ENCODE data around the gene LIMA1. TPM values are rescaled to one million over a fixed set of nuclear protein-coding genes. Genes with fewer than 3 reads are reported as not detected.
"Not testable (repeated sequence)": the region's sequence is repeated elsewhere in the genome, so short reads cannot be mapped to it uniquely, and the experiment has no call there.

The LIMA1 gene
- polyA plus RNA-seq, 1 donor: 93.6 TPM

DNA sequence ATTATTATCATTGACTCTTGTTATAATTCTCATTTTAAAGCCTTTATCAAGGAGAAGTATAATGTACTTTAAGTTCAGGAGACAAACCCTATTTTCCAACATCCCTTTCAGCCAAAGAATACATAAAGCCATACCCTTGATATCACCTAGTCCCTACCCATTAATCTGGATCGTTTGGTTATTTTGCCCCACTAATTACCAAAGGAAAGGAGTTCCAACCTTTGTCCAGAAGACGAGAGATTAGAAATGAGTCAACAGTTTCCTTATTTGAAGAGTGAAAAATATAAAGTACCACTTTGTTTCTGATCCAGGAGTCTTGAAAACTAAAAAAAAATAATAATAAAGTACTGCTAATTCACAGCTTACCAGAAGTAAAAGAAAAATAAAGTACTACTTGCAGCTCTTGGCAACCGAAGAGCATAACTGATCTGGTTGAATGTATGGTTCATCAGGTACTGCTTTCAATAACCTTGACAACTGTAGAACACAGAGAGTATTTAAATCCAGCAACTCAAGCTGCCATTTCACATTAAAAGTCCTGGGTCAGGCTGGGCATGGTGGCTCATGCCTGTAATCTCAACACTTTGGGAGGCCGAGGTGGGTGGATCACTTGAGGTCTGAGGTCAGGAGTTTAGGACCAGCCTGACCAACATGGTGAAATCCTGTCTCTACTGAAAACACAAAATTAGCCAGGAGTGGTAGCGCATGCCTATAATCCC lies 33.7 kb downstream of the LIMA1 start:
- no peak for DNase-seq

DNA sequence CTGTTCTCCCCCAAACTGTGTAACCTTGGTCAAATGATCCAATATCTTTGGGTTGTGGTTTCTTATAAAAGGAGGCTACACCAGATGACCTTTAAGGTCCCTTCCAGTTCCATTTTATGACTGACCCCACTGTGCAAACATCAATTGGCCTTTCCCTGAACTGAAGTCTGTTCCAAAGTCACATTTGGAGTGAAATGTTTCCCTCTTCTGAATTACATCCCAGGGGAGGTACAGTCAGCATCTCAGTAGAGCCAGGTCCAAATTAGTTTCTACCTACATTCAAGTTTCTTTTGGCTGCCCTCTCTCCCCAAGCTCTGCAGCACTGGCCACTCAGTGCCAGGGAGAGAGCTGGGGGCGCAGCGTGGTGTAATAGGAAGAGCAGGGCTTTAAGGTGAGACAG lies 34.4 kb downstream of the LIMA1 start:
- DNase-seq: no peak

DNA sequence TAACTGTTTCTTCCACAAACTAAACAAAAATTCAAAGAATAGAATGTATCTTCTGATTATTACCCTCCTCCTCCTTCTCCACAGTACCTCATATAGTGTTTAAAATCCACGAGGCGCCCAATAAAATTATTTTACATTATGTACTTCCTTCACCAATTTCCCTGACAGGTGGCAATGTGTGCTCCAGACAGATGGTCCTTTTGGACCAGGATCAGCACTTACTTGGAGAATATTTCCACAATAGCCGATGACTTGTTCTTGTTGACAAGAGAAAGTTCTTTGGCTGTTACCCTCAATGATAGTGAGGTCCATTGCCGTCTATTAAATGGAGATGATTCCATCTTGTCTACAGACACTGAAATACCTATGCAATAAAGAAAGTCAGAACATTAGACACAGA lies 34.9 kb downstream of the LIMA1 start:
- DNase-seq: no peak

DNA sequence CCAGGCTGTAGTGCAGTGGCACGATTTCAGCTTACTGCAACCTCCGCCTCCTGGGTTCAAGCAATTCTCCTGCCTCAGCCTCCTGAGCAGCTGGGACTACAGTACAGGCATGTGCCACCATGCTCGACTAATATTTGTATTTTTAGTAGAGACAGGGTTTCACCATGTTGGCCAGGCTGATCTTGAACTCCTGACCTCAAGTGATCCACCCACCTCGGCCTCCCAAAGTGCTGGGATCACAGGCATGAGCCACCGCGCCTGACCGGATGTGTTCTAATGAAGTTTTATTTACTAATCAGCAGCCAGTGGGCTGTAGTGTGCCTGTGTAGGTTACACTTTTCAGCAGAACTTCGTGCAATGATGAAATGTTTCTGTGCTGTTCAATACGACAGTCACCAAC lies 35.7 kb downstream of the LIMA1 start:
- not testable (repeated sequence) for DNase-seq

DNA sequence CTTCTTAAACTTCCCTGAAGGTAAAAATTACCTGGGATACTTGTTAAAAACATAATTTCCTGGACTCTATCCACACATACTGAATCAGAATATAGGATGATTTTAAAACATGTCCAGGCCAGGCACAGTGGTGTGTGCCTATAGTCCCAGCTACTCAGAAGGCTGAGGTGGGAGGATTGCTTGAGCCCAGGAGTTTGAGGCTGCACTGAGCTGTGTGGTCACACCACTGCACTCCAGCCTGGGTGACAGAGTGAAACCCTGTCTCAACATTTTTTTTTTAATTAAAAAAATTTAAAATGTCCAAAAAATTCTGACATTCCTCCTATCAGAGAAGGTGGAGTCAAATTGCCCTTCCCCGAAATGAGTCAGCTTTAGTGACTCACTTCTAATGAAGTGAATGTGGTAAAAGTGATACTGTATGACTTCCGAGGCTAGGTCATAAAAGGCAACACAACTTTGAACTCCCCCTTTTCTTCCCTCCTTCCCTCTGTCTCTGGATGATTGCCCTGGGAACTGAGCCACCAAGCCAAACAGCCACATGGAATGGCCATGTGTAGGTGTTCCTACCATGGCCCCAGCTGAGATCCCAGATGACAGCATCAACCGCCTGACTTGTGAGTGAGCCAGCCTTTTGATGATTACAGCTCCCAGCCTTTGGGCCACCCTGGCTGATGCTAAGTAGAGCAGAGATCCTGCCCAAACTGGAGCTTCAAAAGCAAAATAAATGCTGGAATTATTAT lies 36.3 kb downstream of the LIMA1 start:
- DNase-seq: no peak

DNA sequence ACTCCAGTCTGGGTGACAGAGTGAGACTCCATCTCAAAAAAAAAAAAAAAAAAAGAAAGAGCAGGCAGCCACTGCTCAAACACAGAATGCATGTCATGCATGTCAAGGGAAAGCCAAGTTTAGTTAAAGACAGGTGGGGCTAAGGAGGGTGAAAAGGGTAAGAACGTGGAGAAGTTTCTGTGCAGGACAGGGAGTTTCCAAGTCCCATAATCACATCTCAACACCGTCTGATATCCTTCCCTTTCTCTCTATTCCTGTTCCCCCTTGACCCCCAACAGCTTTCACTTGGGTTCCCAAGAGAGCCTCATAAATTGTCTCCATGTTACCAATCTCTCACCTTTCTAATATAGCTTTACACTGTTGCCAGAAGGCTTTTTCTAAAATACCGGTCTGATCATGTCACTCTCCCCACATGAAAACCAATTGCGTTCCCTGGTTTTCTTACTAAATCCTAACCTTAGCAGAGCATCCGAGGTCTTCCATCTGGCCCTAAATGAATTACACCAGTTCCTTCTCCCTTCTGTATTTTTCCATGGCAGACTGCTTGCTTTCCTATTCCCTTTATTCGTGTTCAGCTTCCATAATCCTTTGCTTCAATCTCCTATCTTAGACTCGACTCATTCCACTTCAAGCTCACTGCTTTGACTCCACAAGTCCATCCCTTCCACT lies 37.0 kb downstream of the LIMA1 start:
- no peak for DNase-seq

DNA sequence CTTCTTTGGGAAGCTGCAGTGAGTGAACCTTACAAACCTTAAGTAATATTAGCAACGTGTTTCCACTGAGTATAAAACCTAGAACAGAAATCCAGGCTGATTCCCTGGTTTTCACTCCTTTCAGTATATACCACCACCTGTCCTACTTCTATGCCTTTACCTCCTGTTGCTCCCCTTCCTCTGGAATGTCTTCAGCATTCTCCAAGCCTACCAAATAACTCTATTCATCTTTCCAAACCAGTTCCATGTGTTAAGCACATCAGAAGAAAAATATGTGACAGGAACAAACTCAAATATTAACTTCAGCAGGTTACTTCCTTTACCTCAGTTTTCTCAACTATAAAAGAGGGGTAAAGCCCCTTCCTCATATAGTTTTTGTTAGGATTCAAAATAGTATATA lies 39.8 kb downstream of the LIMA1 start:
- no peak for DNase-seq

DNA sequence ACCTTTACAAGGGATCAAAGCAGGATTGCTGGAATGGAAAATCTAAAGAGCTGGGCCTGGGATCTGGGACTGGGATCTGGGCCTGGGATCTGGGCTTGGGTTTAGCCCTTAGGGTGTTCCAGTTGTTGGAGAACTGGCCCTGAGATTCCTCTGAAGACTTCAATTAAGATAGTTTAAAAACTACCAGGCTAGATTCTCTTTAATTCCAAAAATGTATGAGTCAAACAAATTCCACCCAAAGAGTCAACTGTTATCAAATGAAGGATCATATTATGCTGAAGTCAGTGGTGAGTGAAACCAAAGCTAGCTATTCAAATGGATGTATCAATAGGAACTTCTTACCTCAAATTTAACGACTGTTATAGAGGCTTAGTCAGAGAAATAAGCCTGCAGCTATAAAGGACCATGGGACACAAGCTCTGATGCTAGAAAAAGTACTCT lies 40.5 kb downstream of the LIMA1 start:
- DNase-seq: no peak

DNA sequence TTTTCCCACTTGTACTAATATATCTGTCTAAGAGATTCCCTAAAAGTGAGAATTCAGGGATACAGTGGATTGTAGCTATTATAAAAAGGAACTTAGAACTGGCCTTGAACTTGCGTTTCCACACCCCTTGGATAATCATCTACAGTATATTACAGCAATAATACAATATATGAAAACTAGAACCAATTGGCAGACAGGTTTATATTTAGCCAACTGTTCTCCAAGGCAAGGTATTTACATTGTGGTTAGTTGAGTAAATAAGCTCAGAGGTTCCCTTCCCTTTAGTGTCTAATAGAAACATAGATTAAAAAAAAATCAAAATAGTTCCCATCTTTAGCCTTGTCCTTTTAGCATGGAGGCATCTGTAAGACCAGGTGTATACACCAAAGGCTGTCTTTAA lies 42.1 kb downstream of the LIMA1 start:
- DNase-seq: no peak

DNA sequence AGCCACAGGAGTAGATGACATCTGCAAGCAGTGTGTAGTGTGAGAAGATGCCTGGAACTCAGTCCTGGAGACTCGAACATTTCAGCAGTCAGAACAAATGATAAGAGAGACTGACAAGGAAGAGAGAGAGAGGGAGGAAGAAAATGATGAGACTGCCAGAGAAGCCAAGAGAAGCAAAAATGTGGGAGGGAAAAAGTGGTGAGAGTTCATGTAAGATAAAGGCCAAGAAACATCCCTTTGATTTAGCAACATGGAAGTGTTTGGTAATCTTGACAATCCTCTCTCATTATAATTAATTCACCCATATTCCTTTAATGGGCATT lies 42.6 kb downstream of the LIMA1 start:
- no peak for DNase-seq

DNA sequence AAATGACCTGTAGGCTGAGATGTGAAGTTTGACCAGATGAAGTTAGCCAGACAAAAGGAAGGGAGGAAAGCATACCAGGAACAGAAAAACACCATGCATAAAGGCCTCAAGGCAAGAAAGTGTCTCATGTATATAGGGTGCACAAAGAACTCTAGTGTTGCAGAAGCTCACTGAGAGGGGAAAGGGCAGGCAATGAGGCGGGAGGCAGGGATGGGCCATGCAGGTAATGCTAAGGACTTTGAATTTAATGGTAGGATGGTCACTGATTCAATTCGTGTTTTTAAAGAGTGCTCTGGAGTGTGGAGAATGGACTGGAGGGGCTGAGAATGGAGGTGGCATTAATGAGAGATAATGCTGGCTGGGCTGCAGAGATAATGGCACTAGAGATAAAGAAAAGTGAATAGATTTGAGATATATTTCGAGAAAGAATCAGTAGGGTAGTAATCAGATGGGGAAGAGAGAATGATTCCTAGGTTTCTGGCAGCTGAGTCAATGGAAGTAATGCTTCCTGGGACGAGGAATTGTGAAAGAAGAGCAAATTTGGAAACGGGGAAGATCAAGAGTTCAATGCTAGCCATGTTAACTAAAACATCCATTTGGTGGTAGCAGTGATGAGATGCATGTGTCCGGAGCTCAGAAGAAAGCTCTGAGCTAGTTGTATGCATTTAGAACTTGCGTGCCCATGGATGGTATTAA lies 43.1 kb downstream of the LIMA1 start:
- DNase-seq: no peak

DNA sequence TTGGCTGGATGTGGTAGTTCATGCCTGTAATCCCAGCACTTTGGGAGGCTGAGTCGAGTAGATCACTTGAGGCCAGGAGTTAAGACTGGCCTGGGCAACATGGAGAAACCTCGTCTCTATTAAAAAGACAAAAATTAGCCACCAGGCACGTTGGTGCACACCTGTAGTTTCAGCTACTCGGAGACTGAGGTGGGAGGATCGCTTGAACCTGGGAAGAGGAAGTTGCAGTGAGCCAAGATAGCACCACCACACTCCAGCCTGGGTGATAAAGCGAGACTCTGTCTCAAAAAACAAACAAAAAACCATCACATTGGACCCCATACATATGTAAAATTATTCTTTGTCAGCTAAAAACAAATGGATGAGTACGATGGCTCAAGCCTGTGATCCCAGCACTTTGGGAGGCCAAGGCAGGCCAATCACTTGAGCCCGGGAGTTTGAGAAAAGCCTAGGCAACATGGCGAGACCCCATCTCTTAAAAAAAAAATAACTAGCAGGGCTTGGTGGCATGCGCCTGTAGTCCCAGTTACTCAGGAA lies 43.9 kb downstream of the LIMA1 start:
- no peak for DNase-seq

DNA sequence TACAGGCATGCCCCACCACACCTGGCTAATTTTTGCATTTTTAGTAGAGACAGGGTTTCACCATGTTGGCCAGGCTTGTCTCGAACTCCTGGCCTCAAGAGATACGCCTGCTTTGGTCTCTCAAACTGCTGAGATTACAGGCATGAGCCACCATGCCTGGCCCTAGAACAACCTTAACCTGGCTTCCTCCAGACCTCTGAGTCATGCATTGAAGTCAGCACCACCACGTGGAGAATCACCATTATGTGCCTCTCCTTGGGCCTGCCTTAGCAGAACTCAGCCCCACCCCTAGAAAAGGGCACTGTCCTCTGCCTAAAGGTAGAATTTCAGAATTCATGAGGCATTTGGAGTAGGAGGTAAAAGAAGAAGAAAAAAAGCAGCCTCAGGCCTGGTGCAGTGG lies 49.0 kb downstream of the LIMA1 start:
- DNase-seq: no peak

DNA sequence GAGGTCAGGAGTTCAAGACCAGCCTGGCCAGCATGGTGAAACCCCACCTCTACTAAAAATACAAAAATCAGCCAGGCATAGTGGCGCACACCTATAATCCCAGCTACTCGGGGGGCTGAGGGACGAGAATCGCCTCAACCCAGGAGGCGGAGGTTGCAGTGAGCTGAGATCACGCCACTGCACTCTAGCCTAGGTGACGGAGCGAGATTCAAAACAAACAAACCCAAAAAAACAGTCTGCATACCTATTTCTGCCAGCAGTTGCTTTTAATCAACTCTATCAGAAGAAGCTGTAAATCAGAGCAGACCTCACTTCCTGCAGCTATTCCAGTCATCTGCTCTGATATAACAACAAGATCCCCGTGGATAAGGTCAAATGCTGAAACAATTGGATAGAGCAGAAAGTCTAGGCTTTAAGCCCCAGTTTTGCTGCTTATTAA lies 50.5 kb downstream of the LIMA1 start:
- no peak for DNase-seq

DNA sequence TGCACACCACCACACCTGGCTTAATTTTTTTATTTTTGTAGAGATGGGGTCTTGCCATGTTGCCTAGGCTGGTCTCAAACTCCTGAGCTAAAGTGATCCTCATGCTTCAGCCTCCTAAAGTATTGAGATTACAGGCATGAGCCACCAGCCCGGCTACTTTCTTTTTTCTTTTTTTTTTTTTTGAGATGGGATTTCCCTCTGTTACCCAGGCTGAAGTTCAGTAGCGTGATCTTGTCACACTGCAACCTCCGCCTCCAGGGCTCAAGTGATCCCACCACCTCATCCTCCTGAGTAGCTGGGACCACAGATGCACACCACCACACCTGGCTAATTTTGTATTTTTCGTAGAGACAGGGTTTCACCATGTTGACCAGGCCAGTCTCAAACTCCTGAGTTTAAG lies 51.1 kb downstream of the LIMA1 start:
- DNase-seq: no peak

DNA sequence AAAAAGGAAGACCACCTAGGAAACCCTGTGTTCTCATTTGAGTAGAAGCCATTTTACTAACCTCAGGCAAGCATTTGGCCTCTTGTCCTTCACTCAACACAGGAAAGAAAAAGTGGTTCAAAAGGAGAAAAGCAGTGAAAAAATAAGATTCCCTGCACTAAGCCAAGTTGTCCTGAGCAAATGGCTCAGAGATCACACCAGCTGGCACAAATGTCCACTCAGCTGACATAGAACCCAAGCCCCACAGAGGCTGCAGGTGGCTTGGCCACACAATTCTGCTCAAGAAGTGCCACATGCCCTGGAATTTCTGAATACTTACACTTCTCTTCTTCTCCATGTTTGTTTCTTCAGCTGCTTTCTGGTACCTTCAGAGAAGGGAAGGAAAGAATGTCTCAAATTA lies 52.0 kb downstream of the LIMA1 start:
- DNase-seq: no peak

DNA sequence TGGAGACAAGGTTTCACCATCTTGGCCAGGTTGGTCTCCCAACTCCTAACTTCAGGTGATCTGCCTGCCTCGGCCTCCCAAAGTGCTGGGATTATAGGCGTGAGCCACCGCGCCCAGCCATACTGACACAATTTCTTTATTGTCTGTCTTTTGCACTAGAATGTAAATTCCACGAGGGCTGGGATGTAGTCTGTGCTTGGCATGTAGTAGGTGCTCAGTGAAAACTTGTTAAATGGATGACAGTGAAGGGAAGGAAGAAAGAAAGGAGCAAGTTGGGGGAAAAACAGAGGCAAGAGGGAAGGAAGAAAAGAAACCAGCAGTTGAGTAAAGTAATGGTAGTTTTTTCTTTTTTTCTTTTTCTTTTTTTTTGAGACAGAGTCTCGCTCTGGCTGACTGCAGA lies 53.1 kb downstream of the LIMA1 start:
- no peak for DNase-seq

DNA sequence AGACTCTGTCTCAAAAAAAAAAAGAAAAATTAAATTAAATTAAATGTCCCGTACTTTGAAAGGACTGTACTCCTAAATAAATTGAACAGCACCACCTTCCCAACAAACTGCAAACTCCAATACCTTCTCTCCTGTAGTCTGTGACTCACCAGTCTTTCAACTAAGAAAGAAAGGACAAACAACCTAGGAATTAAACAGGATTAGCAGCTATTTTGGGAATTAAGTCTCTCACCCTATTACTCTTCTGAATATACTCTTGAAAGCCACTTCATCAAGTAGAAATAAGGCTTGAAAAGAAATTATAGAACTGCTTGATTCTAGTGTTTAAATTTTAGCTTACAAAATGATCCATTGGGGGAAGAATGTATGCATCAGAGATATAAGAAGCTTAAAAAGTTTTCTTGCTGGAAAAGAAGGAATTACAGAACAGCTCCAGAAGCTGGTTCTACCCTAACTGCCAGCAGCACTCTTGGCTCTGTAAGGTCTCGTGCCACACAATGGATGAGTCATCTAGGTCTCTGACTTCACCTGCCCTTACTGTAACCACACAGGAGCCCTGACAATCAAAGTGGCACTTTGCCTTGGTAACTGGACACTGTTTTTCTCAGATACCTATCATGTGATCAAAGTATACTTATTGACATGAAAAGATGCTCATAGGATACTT lies 59.2 kb downstream of the LIMA1 start:
- DNase-seq: no peak

DNA sequence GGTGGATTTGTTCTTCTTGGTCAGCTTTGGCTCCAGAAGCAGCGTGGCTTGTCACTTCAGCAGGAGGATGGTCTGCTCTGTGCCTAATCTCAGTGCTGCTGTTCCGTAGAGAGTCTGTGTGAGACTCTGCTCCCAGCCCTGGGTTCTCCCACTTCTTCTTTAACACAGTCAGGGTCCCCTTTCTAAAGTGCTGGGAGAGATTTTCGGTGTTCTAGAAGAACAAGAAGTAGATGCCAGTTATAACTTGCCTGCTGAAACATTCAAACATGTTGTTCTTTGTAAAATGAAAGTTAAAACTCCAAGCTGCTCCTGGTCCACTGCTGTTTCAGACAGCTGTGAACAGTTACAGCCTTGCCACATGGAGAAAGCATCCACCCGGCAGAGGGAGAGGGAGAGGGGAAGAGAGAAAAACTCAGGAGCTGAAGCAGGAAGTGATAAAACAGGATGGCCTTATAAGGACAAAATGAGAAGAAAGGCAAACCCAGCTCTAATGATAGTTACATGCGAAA lies 61.0 kb downstream of the LIMA1 start:
- peak; percentile 88 for DNase-seq

DNA sequence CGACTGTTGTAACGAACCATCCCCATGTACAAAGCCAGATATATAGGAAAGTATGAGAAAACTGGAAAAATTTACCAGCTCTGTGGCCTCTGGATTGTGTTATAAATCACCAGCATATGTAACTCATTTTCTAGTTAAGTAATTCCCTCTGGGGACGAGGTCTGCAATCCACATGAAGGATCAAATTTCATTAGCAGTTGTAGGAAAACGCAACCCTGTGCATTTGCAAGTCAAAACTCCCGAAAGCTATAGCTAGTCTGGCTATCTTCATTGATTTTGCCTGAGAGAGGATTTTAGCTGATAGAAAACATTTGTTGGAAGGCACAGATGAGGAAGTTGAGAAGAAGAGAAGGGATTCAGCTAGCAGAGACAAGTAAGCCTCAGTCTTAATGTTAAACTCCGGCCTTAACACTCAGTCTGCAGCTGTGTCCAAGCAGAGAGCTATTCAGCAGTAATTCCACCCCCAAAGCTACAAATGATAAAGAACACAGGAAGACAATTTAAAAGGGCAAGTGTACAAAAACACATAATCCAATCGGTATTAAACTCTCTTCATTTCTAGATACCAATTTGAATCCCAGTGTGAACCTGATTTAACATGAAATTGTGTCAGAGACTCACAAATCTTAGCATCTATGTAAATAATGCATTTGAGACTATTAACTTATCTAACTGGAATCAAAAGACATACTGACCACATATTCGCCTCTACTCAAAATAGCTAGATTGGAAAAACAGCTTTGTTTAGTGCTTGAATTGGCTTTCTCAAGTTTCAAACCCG lies 61.9 kb downstream of the LIMA1 start:
- peak; percentile 82 for DNase-seq
